ENCODE data around the gene RPL13A. TPM values are rescaled to one million over a fixed set of nuclear protein-coding genes. Genes with fewer than 3 reads are reported as not detected.

RPL13A gene
- total RNA-seq, 2 experiments from 2014 or later: 2,999 to 8,461 TPM

DNA sequence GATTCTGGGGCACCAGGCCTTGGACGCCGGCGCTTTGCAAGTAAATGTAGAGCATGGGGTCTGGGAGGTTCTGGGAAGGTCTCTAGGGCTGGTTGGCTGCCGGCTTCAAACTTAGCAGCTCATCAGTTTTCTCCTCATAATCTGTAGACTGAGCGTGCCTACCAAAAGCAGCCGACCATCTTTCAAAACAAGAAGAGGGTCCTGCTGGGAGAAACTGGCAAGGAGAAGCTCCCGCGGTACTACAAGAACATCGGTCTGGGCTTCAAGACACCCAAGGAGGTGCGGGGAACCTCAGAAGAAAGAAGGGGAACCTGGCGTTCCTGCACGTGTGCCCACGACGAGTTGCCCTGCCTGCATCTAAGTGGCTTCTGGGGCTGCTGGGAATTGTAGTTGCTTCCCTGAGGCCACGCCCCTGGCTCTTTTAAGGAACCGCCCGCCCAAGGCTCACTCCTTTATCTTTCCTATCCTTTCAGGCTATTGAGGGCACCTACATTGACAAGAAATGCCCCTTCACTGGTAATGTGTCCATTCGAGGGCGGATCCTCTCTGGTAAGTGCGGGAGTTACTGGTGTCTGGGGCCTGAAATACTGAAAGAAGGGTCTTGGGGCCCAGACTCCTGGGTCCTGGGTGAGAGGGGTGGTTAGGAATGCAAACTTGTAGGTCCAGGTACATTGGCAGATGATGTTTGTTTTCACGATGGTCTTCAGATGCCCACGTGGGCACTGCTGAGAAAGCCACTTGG lies 9.8 kb downstream of the RPL13A start:
- Histone ChIP-seq H3K4me2 (ENCODE audit: low read length) (peak overlapping the region; percentile 100), H3K79me2 (ENCODE audit: insufficient read depth, low read depth, low read length) (peaks cover 30% of the 10 kb centered on the region), H3K9me3 (ENCODE audit: low read length) (no peaks in the 10 kb centered on the region), H3K4me1 (ENCODE audit: insufficient read depth, low read length, poor library complexity, severe bottlenecking) (peaks cover 70% of the 10 kb centered on the region), H4K20me1 (ENCODE audit: insufficient read depth, low read length) (peaks cover 25% of the 10 kb centered on the region), H3K9me2 (ENCODE audit: insufficient read depth, low read length) (no peaks in the 10 kb centered on the region), H3K27ac (ENCODE audit: low read depth, low read length, poor library complexity, severe bottlenecking) (peak overlapping the region; percentile 84), H3K4me3 (ENCODE audit: low read depth, low read length, poor library complexity, severe bottlenecking) (peak overlapping the region; percentile 98), H2AFZ (ENCODE audit: low read length) (no peak overlapping the region), H3K36me3 (ENCODE audit: insufficient read depth, low read length) (peaks cover 53% of the 10 kb centered on the region)
- DNase-seq (ENCODE audit: low spot score): peak; percentile 86
- TF ChIP-seq EZH2phosphoT487 (IDR thresholded peaks at IDR 0.05; ENCODE audit: borderline replicate concordance, low read depth, low read length) (no peak), CTCF (conservative IDR thresholded peaks at IDR 0.05; ENCODE audit: low read length) (no peak)
- POLR2A ChIA-PET: interaction anchor here (0.6 kb wide), 1 partner anchor 41 kb away, joined by 6 read pairs; no protein-coding TSS in a partner anchor
- intact Hi-C loops (cut with micrococcal nuclease; ENCODE audit: unreplicated experiment): loop anchor here (10.0 kb wide), 2 partner anchors 268 to 862 kb away; partner anchors contain the start of genes AP2A1, DBP and TSKS
- no TSS peak for BruUV-seq (replicated peaks)
- CTCF ChIA-PET (ENCODE audit: unreplicated experiment): interaction anchor here (0.6 kb wide), 1 partner anchor 20 kb away, joined by 3 read pairs; no protein-coding TSS in a partner anchor

GRCh38 chr19:49497789-49498103 lies 10.3 kb downstream of the RPL13A start:
- peaks cover 25% of the 10 kb centered on the region for H4K20me1 ChIP-seq (ENCODE audit: insufficient read depth, low read length)
- no peak for DNase-seq (ENCODE audit: low spot score)
- H3K79me2 ChIP-seq (ENCODE audit: insufficient read depth, low read depth, low read length): peaks cover 30% of the 10 kb centered on the region
- intact Hi-C loops (cut with micrococcal nuclease; ENCODE audit: unreplicated experiment): loop anchor here (10.0 kb wide), 2 partner anchors 267 to 863 kb away; partner anchors contain the start of genes AP2A1, DBP and TSKS
- H3K9me2 ChIP-seq (ENCODE audit: insufficient read depth, low read length): no peaks in the 10 kb centered on the region
- no peak for TF ChIP-seq EZH2phosphoT487 (IDR thresholded peaks at IDR 0.05; ENCODE audit: borderline replicate concordance, low read depth, low read length)
- no peak for TF ChIP-seq CTCF (conservative IDR thresholded peaks at IDR 0.05; ENCODE audit: low read length)
- CTCF ChIA-PET (ENCODE audit: unreplicated experiment): no interaction called here
- peaks cover 68% of the 10 kb centered on the region for H3K4me1 ChIP-seq (ENCODE audit: insufficient read depth, low read length, poor library complexity, severe bottlenecking)
- peaks cover 48% of the 10 kb centered on the region for H3K36me3 ChIP-seq (ENCODE audit: insufficient read depth, low read length)
- POLR2A ChIA-PET: no interaction called here
- peak overlapping the region; percentile 84 for H3K27ac ChIP-seq (ENCODE audit: low read depth, low read length, poor library complexity, severe bottlenecking)
- H2AFZ ChIP-seq (ENCODE audit: low read length): no peak overlapping the region
- peak overlapping the region; percentile 98 for H3K4me3 ChIP-seq (ENCODE audit: low read depth, low read length, poor library complexity, severe bottlenecking)
- BruUV-seq (replicated peaks): no TSS peak
- peak overlapping the region; percentile 100 for H3K4me2 ChIP-seq (ENCODE audit: low read length)
- H3K9me3 ChIP-seq (ENCODE audit: low read length): no peaks in the 10 kb centered on the region

- peak overlapping the region; percentile 98 for H3K4me3 ChIP-seq (ENCODE audit: low read depth, low read length, poor library complexity, severe bottlenecking)
- peak overlapping the region; percentile 84 for H3K27ac ChIP-seq (ENCODE audit: low read depth, low read length, poor library complexity, severe bottlenecking)
- BruUV-seq (replicated peaks): no TSS peak
- peaks cover 25% of the 10 kb centered on the region for H4K20me1 ChIP-seq (ENCODE audit: insufficient read depth, low read length)
- H3K9me3 ChIP-seq (ENCODE audit: low read length): no peaks in the 10 kb centered on the region
- intact Hi-C loops (cut with micrococcal nuclease; ENCODE audit: unreplicated experiment): loop anchor here (10.0 kb wide), 2 partner anchors 266 to 864 kb away; partner anchors contain the start of genes AP2A1, DBP and TSKS
- peaks cover 30% of the 10 kb centered on the region for H3K79me2 ChIP-seq (ENCODE audit: insufficient read depth, low read depth, low read length)
- H3K4me2 ChIP-seq (ENCODE audit: low read length): peak overlapping the region; percentile 100
- peaks cover 41% of the 10 kb centered on the region for H3K36me3 ChIP-seq (ENCODE audit: insufficient read depth, low read length)
- no peaks in the 10 kb centered on the region for H3K9me2 ChIP-seq (ENCODE audit: insufficient read depth, low read length)
- ChIA-PET POLR2A (no interaction called here), CTCF (ENCODE audit: unreplicated experiment) (no interaction called here)
- peaks cover 61% of the 10 kb centered on the region for H3K4me1 ChIP-seq (ENCODE audit: insufficient read depth, low read length, poor library complexity, severe bottlenecking)
- no peak overlapping the region for H2AFZ ChIP-seq (ENCODE audit: low read length)
- TF ChIP-seq CTCF (conservative IDR thresholded peaks at IDR 0.05; ENCODE audit: low read length) (no peak), EZH2phosphoT487 (IDR thresholded peaks at IDR 0.05; ENCODE audit: borderline replicate concordance, low read depth, low read length) (no peak)
- no peak for DNase-seq (ENCODE audit: low spot score)
Measured at GRCh38 chr19:49498475-49498874, 11.1 kb downstream of the RPL13A start.
